NCI-H1092 (cell line): ENCODE data around the gene BCAP31.
A peak's percentile ranks its signal among the peaks of the same experiment; 100 is the strongest.
"Not testable (repeated sequence)": the region's sequence is repeated elsewhere in the genome, so short reads cannot be mapped to it uniquely, and the experiment has no call there.

Experiments
- DNase-seq: peaks from one replicate; lab custom pipeline; 2025; lab: John Stamatoyannopoulos, UW

The BCAP31 gene

DNA sequence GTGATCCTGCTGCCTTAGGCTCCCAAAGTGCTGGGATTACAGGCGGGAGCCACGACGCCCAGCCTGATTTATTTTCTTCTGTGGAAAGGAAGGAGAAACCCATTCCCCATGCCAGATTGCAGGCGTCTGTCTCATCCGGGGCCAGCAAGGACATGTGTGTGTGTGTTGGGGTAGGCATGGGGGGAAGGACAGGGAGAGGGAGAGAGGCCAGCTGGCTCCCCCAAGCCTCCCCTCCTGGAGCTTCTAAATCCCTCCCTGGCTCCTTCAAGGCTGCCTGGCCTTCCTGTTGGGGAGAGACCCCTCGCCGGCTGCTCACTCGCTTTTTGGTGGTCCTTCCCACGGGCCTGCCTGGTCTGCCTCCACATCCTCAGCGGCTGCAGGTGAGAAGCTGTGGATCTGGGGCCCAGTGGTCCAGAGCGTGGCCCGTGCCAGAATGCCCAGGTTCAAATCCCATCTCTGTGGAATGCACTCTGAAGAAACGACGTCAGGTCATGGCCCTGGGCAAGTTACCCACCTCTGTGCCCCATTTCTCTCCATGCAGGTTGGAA, 38.5 kb upstream of the BCAP31 start:
- no peak for DNase-seq

DNA sequence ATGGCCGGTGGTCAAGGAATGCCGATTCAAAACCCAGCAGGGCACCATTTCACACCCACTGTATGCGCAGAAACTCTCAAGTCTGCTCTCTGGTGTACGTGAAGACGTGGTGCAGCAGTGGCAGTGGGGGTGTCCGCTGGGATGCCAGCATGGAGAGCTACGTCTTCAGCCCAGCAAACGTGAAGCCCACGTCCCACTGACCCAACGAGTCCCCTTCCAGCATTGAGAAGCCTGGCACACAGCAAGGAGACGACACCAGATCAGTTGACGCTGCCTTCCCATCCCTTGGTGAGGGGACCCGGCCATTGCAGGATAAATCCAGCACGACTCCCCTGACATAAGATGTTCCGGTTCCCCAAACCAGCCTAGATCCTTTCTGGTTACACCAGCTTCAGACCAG, 37.7 kb upstream of the BCAP31 start:
- no peak for DNase-seq

DNA sequence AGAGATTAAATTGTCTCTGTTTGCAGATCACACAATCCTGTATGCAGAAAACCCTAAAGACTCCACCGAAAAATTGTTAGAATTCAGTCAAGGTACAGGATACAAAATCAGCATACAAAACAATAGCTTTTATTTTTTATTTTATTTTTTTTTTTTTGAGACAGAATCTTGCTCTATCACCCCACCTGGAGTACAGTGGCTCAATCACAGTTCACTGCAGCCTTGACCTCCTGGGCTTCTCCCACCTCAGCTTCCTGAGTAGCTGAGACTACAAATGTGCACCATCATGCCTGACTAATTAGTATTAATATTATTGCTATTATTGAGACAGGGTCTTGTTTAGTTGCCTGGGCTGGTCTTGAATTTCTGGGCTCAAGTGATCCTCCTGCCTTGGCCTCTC, 30.9 kb upstream of the BCAP31 start:
- no peak for DNase-seq

DNA sequence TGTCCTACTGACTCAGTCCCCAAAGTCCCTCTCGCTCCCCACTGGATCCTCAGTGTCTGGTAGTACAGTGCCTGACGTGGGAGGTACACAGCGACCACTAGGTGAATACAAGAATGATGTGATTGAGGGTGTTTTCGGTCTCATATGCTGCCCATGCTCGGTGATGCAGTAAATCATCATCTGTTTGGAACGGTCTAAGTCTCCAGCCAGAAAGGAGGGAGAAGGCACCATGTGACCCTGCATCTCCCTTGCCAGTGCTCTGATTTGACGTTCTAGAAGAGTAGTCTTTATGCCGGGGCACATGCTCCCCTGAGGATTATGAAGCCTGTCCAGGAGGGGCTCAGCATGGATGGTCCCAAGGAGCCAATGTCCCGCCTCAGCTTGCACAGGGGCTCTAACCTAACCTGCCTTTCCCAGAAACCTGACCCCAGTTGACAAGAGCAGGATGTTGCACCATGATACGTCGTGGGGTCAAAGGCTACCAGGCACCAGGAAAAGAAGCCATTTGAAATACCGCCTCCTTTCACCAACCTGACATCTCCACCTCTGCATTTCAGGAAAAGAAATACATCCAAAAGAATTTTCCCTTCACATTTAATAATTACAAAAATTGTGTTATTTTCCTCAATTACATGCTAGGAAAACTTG, 26.1 kb upstream of the BCAP31 start:
- DNase-seq = no peak

DNA sequence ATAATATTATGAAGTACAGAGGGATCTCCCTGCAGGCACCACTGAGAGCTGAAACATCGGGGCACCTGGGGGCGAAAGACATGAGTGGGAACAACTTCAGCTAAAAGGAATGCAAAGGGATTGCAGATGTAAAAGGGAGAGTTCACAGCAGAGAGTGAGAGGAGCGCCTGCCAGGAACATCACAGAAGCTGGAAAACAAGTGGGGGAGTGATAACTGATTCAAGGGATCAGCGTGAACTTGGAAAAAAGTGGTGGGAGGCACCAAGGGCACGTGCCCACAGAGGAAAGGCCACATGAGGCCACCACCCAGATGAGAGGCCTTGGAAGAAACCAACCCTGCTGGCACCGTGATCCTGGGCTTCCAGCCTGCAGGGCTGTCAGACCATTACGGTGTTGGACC, 24.8 kb upstream of the BCAP31 start:
- not testable (repeated sequence) for DNase-seq

DNA sequence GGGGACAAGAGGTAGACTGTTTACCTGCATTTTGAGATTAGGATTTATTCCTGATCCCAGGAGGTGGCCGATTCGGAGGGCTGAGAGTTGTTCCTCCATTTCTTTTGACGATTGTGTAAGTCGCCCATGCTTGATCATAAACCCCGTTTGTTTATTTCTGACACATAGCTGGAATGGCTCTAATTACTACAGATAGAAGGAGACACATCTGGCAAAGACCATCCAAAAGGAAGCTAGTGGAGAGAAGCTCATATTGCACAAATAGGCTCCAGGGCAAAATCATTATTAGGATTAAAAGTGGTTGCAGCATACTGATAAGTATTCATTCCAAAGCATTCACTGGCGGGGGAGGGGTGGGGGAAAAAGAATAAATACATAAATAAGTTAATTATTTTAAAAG, 22.8 kb upstream of the BCAP31 start:
- not testable (repeated sequence) for DNase-seq

DNA sequence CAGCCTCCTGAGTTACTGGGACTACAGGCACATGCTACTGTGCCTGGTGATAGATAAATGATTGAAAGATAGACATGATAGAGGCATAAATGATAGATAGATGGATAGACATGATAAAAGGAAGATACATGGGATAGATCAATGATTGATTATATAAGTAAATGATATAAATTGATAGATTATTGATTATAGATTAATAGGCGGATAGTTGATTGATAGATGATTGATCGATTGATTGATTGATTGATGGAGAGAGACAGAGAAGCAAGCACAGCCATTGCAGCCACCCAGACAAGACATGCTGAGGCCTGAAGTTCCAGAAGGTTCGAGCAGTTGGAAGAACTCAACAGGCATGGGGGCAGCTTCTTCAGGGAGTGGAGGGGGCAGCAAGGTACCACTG, 22.2 kb upstream of the BCAP31 start:
- no peak for DNase-seq

DNA sequence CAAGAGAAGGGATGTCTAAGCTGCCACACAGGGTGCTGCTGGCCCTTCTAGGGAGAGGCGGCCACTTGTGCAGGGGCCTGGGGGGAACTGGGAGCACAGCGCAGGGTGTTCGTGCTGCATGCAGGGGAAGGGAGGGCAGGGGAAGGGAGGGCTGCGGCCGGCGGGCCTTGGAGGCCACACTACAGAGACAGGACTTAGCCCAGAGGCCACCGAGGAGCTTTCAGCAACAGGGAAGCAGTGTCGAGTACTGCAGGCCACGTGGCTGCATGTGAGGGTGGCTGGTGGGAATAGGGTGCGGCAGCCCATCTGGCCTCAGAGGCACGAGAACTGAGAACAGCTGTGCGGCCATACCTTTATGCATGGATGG, 20.9 kb upstream of the BCAP31 start:
- DNase-seq = not testable (repeated sequence)

DNA sequence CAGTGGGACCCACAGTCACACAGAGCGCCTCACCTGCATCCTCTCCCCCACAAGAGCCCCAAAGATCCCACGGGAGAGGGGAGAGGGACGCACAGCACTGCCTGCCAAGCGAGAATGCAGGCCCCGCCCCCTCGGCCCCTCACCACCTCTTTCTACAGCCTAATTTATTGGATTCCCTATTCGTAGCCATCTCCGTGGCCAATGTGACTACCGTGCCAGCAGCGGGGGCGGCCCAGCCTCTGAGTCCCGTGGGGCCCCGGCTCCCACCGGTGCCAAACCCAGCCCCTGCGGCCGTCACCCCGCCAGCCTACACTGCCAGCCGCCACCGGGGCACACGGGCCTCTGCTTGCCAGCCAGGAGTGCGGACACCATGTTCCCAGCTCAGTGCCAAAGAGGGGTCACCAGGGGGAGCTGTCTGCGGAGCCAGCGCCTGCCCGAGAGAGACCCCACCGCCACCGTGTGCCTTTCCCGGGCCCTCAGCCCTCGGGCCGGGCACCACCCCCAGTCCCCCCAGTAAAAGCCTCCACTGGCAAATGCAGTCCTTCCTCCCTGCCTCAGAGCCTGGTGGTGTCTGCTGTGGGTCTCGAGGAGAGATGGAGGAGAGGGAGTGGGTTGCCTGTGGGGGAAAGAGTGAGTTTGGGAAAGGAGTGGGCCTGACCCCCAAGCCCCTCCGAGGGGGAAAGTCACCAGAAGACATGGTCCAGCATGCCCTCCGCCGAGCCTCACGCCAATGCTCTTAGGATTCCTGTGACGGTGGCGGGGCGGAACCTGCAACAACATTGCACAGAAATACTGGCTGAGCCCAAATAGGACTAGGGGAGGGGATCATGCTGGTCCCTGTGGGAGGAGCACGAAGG, 20.3 kb upstream of the BCAP31 start:
- DNase-seq = peak; percentile 37

DNA sequence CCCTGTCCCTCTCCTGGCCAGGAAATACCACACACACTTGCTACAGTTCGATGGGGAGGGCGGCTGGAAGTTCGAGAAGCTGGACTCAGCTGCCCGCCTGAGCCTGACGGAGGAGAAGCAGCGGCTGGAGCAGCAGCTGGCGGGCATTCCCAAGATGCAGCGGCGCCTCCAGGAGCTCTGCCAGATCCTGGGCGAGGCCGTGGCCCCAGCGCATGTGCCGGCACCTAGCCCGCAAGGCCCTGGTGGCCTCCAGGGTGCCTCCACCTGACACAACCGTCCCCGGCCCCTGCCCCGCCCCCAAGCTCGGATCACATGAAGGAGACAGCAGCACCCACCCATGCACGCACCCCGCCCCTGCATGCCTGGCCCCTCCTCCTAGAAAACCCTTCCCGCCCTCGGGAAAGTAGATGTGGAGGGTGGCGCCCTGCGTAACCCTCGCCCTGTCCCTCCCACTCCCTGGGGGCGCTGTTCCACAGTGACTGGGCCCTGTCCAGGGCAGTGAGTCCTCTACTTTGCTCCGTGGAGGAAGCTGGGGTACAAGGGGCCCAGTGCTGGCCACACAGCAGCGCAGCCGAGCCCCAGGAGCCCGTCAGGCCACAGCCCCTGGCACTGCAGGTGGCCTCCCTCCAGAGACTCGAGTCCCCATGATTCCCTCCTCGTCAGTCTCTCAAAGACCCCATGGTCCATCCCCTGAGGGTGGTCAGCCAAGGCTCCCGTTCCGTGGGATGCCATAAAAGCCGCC, 19.5 kb upstream of the BCAP31 start:
- DNase-seq = not testable (repeated sequence)

DNA sequence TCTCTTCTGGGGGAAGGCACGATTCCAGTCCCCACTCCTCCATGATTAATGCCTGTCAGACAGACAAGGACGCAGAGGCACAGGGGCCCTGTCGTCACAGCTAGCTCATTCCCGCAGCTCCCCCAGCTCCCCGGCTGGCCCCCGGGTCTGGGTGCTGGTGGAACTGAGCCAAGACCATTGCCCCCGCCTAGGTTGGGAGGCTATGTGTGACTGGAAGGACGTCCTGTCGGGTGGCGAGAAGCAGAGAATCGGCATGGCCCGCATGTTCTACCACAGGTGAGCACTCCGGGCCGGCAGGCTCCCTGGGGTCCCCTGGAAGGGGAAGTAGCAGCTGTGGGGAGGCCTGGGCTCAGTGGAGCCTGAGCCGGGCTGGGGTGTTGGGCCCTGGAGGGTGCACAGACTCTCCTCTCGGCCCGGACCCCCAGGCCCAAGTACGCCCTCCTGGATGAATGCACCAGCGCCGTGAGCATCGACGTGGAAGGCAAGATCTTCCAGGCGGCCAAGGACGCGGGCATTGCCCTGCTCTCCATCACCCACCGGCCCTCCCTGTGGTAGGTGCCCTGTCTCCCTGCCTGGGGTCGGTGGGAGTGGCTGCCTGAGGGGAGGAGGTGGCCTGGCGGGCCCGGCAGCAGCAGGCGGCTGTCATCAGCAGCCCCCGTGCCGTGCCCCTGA, 18.7 kb upstream of the BCAP31 start:
- DNase-seq = not testable (repeated sequence)

DNA sequence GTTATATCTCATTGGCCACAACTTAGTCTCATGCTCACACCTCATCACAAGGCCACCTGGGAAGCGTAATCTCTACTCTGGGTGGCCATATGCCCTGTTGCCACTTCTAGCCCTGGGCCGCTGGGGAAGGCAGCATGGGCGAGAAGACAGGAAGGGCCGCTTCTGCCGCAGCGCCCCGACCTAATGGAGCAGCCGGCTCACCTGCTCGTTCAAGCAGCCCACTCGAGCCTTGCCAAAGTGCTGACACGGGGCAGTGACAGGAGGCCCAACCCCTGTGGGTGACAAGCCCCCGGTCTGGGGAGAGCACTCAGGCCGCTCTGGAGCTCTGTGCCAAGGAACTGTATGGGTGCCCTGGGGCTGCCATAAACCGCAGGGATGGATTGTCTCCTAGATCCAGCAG, 17.9 kb upstream of the BCAP31 start:
- not testable (repeated sequence) for DNase-seq

DNA sequence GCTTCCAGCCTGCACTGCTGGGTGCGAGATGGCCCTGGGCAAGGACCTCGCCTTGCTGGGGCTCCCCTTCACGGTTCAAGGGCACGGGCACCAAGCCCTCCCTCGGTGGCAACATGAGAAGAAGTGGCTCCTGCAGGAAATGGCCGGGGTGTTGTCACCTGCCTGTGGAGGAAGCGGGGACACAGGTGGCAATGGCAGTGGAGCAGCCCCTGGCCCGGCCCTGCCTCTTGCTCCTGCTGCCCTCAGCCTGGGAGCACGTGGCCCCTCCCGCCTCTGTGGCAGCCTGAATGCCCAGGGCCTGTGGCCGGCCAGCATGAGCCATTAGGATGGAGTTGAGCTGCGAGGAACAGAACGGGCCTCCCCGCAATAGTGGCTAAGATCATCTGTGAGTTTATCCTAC, 17.3 kb upstream of the BCAP31 start:
- no peak for DNase-seq

DNA sequence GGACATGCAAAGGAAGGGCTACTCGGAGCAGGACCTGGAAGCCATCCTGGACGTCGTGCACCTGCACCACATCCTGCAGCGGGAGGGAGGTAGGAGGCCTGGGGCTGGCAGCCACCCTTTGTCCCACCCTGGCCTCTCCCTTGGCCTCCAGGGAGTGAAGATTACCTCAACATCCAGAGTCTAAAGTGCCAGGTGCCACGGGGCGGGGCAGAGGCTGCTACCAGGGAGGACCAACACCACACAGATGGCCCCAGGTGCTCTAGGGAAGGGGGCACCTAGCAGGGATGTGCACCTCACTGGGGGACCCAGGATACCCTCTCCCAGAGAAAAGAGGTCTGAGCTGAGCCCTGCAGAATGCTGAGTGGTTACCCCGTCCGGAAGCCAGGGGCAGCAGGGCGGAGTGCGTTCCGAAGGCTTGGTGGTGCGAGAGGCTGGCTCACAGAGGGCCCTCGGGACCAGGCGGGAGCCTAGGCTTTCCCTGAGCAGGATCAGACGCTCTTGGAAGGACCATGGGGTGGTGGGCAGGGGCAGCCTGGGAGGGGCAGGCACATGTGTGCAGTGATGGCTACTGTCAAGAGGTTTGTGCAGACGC, 16.5 kb upstream of the BCAP31 start:
- DNase-seq = no peak

DNA sequence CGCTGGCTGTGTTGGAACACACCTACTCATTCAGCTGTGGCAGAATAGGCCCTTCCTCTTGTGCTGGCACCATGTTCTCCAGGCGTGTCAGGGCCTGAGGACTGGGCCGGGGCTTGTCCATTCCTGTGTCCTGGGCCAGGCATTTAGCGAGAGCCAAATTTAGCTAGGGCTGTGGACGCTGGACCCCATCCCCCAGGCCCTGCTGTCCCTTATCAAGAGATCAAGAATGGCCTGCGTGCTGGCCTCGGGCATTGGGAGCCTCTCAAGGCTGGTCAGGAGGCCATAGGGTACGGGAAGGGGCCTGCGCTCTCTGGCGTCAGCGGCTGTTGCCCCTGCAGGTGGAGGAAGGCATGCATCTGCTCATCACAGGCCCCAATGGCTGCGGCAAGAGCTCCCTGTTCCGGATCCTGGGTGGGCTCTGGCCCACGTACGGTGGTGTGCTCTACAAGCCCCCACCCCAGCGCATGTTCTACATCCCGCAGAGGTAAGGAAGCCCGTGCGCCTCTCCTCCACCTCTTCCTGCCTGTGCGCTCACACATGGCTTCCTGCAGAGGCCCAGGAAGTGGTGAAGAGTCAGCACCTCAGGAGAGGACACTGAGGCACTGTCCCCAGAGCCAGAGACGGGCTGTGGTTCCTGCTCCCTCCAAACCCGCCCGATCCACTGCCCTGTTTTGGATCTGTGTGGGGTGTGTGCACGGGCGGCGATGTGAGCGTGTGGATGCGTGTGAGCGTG, 15.7 kb upstream of the BCAP31 start:
- no peak for DNase-seq

DNA sequence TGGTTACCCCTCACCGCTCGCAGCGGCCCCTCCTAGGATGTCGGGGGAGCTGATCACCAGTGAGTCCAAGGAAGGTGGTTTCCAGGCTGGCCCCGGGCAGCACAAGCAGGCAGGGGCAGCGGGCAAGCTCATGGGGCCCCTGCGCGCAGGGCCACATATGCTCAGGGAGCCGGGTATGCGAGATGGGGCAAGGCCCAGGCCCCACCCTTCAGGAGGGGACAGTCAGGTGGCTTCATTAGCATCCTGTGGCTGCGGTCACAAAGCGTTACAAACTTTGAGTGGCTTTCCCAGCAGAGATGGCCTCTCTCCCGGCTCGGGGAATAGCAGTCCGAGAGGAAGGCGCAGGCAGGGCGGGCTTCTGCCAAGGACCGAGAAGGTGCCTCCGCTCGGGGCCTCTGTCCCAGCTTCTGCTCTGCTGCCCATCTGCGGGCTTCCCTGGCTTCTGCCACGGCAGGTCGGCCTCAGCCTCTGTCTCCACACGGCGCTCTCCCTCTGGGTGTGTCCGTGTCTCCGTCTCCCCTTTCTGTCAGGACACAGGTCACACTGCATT, 13.9 kb upstream of the BCAP31 start:
- DNase-seq = no peak

DNA sequence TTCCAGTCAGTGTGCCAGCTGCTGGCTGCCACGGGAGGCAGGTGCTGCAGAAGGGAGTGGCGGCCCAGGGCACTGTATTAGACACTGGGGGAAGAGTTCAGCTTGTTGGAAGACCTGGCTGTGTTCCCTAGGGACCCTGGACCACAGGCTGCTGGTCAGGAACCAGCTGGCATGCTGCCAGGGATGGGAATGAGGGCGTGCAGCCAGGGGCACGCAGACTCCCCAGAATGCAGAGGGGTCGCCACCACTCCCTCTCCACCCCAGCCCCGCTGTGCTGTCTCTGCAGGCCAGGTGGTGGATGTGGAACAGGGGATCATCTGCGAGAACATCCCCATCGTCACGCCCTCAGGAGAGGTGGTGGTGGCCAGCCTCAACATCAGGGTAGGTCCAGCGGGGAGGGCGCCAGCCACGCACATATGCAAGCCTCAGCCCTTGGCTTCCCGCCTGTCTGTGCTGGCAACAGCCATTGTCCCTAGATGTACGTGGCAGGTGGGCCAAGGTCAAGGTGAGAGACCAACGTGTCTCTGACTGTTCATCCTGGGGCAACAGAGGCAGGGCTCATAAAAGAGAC, 12.8 kb upstream of the BCAP31 start:
- peak; percentile 41 for DNase-seq

DNA sequence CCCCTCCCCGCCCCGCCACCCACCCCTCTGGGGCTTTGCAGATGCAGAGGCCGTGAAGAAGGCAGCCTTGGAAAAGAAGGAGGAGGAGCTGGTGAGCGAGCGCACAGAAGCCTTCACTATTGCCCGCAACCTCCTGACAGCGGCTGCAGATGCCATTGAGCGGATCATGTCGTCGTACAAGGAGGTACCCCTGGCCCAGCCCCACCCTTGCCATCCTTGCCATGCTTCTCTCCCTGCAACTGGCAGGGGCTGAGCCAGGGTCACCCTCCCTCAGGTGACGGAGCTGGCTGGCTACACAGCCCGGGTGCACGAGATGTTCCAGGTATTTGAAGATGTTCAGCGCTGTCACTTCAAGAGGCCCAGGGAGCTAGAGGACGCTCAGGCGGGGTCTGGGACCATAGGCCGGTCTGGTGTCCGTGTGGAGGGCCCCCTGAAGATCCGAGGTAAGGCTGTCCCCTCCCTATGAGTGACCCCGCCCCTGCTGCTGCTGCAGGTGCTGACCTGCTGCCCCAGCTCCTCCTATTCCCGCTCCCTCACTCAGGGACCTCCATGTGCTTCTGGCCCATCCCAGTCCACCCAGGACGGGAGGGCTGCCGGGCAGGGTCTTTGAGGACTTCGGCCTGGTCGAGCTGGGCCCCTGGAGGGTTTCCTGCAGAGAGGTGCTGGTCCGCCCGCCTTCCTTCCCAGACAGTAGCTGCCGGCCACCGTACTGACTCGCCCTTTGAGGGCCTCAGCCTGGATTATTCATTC, 12.1 kb upstream of the BCAP31 start:
- DNase-seq = no peak

DNA sequence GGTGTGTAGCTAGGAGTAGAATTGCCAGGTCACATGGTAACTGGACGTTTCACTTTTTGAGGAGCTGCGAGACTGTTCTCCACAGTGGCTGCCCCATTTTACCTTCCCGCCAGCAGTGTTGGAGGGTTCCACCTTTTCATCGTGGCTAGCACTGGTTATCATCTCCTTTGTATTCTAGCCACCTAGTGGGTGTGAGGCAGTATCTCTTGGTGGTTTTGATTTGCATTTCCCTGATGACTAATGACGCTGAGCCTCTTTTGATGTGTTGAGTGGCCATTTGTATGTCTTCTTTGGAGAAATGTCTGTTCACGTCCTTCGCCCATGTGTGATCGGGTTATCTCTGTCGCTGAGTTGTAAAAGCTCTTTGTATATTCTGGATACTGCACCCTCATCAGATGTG, 11.1 kb upstream of the BCAP31 start:
- no peak for DNase-seq

DNA sequence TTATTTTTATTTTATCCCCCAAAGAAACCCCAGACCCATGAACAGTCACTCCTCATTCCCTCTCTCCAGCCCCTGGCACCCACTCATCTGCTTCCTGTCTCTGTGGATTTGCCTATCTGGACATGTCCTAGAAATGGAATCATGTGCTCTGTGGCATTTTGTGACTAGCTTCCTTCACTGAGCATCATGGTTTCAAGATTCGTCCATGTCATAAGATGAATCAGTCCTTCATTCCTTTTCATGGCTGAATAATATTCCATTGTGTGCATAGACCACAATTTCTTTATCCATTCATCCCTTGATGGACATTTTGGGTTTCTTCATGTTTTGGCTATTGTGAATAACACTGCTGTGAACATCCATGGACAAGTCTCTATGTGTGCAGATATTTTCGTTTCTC, 10.7 kb upstream of the BCAP31 start:
- no peak for DNase-seq
